Activated CD4-positive, alpha-beta T cell treated with anti-CD3 and anti-CD28 coated beads, Interleukin-2, amount 50 U/mL, for 1 hour (primary cell): Measurements from ENCODE around the gene ATXN10.
A peak's percentile ranks its signal among the peaks of the same experiment; 100 is the strongest.
"Not testable (repeated sequence)": the region's sequence is repeated elsewhere in the genome, so short reads cannot be mapped to it uniquely, and the experiment has no call there.

Source experiments
- DNase-seq: peaks from one replicate; pipeline ENCODE4 v3.0.0-alpha.2; 2020

ATXN10 gene

GRCh38 chr22:45671783-45672563 lies at the start of gene ATXN10:
ATXN10 (plus strand) TSS chr22:45671834; CDS start chr22:45672064, 230 bp downstream.
- DNase-seq, result peak; percentile 63

GRCh38 chr22:45621836-45622600 lies 49.6 kb upstream of the ATXN10 start:
- no peak for DNase-seq

- DNase-seq, result not testable (repeated sequence)
Observed at GRCh38 chr22:45623464-45624145, 48.0 kb upstream of the ATXN10 start.

- DNase-seq, result no peak
Observed at GRCh38 chr22:45626198-45626651, 45.4 kb upstream of the ATXN10 start.

GRCh38 chr22:45627489-45628233 lies 44.0 kb upstream of the ATXN10 start:
- no peak for DNase-seq

- DNase-seq, result no peak
Observed at GRCh38 chr22:45628515-45628914, 43.1 kb upstream of the ATXN10 start.

- no peak for DNase-seq
Observed at GRCh38 chr22:45629469-45630089, 42.1 kb upstream of the ATXN10 start.

- DNase-seq, result no peak
Observed at GRCh38 chr22:45630436-45630835, 41.2 kb upstream of the ATXN10 start.

GRCh38 chr22:45631140-45631840 lies 40.3 kb upstream of the ATXN10 start:
- no peak for DNase-seq

GRCh38 chr22:45631841-45632238 lies 39.8 kb upstream of the ATXN10 start:
- no peak for DNase-seq

- DNase-seq, result no peak
Observed at GRCh38 chr22:45632791-45633515, 38.7 kb upstream of the ATXN10 start.

GRCh38 chr22:45636683-45637082 lies 35.0 kb upstream of the ATXN10 start:
- no peak for DNase-seq

- DNase-seq, result no peak
Observed at GRCh38 chr22:45638197-45638596, 33.4 kb upstream of the ATXN10 start.

- DNase-seq, result no peak
Observed at GRCh38 chr22:45638834-45639746, 32.5 kb upstream of the ATXN10 start.

- no peak for DNase-seq
Observed at GRCh38 chr22:45639747-45640102, 31.9 kb upstream of the ATXN10 start.

- DNase-seq, result no peak
Observed at GRCh38 chr22:45640291-45640940, 31.2 kb upstream of the ATXN10 start.

- no peak for DNase-seq
Observed at GRCh38 chr22:45640941-45641621, 30.6 kb upstream of the ATXN10 start.

- DNase-seq, result no peak
Observed at GRCh38 chr22:45642986-45643385, 28.6 kb upstream of the ATXN10 start.

- no peak for DNase-seq
Observed at GRCh38 chr22:45644714-45645113, 26.9 kb upstream of the ATXN10 start.
